Smooth muscle cell (in vitro differentiated cells): Measurements from ENCODE around the gene XRCC4. TPM values are rescaled to one million over a fixed set of nuclear protein-coding genes. Genes with fewer than 3 reads are reported as not detected.
A peak's percentile ranks its signal among the peaks of the same experiment; 100 is the strongest.

Experiments
- DNase-seq: peaks from one replicate; lab custom pipeline; 2025; ENCODE audit not compliant: unreplicated experiment; lab: John Stamatoyannopoulos, UW
- H2AFZ ChIP-seq: fragments of 200-600 bp; sonication (generic); 2 replicates; pipeline ENCODE4 v1.6.0; 2016; ENCODE audit warnings: antibody characterized with exemption, low read depth, mild to moderate bottlenecking
- H3F3A ChIP-seq: fragments of 200-600 bp; sonication (generic); 2 replicates; pipeline ENCODE4 v1.6.0; 2017; ENCODE audit warnings: antibody characterized with exemption, low read depth
- H3K27ac ChIP-seq: fragments of 200-600 bp; sonication (generic); 2 replicates; pipeline ENCODE4 v1.5.1; 2016; ENCODE audit warnings: low read depth, mild to moderate bottlenecking
- H3K27me3 ChIP-seq: fragments of 200-600 bp; sonication (generic); 2 replicates; pipeline ENCODE4 v1.6.1; 2016; ENCODE audit warnings: low read depth, mild to moderate bottlenecking
- H3K36me3 ChIP-seq: fragments of 200-600 bp; sonication (generic); 2 replicates; pipeline ENCODE4 v1.5.1; 2016; ENCODE audit warnings: low read depth
- H3K4me1 ChIP-seq: fragments of 200-600 bp; sonication (generic); 2 replicates; pipeline ENCODE4 v1.5.1; 2016; ENCODE audit warnings: low read depth
- H3K4me2 ChIP-seq: fragments of 200-600 bp; sonication (generic); 2 replicates; pipeline ENCODE4 v1.6.0; 2016; ENCODE audit warnings: mild to moderate bottlenecking
- H3K4me3 ChIP-seq: fragments of 200-600 bp; sonication (generic); 2 replicates; pipeline ENCODE4 v1.5.1; 2016; ENCODE audit warnings: mild to moderate bottlenecking
- H3K79me2 ChIP-seq: fragments of 200-600 bp; sonication (generic); 2 replicates; pipeline ENCODE4 v1.6.0; 2016; ENCODE audit warnings: low read depth, mild to moderate bottlenecking
- H3K9ac ChIP-seq: fragments of 200-600 bp; sonication (generic); 2 replicates; pipeline ENCODE4 v1.6.0; 2016; ENCODE audit warnings: low read depth
- H3K9me3 ChIP-seq: fragments of 200-600 bp; sonication (generic); replicated peaks from 2 replicates; pipeline ENCODE4 v1.5.1; 2016; ENCODE audit warnings: low read depth
- H4K20me1 ChIP-seq: fragments of 200-600 bp; sonication (generic); 2 replicates; pipeline ENCODE4 v1.6.0; 2016; ENCODE audit warnings: low read depth
- CTCF ChIP-seq: fragments of 200-600 bp; sonication (generic); IDR thresholded peaks from 2 replicates; pipeline ENCODE4 v1.5.1; 2017; ENCODE audit warnings: borderline replicate concordance, mild to moderate bottlenecking, antibody characterized with exemption; ENCODE audit not compliant: insufficient read depth, poor library complexity, severe bottlenecking
- WGBS: methylation state at CpG from one replicate; pipeline ENCODE4 v1.1.7; 2016; ENCODE audit warnings: low lambda C conversion rate; 5-methylcytosine and 5-hydroxymethylcytosine counted together
- polyA plus RNA-seq: library from polyadenylated mRNA; unstranded; fragments of >200 nt; fragmentation: Nextera tagmentation; extraction: Ambion mirVana; gene quantifications from 2 replicates; pipeline ENCODE4 v1.2.1, GENCODE V29; 2016
- total RNA-seq: library from RNA; depleted of rRNA; stranded (reverse); fragments of >200 nt; gene quantifications from 2 replicates; pipeline ENCODE4 v1.2.3, GENCODE V29; 2014

Gene XRCC4
- total and polyA plus RNA-seq, 2 experiments from 2014 or later, result 98.1 to 110 TPM

GRCh38 chr5:83370957-83371356 is 293.6 kb downstream of the XRCC4 start:
- 14% methylated on average over 1 of the region's 1 CpG for WGBS
- no peak for DNase-seq
- no peak overlapping the region for H2AFZ ChIP-seq
- H3K27me3 ChIP-seq, result no peaks in the 10 kb centered on the region
- no peak for TF ChIP-seq CTCF
- H3K27ac ChIP-seq, result no peak overlapping the region
- H3K4me1 ChIP-seq, result peaks cover 43% of the 10 kb centered on the region
- H3K4me3 ChIP-seq, result no peak overlapping the region
- no peak overlapping the region for H3K9ac ChIP-seq
- H3K9me3 ChIP-seq, result no peaks in the 10 kb centered on the region
- H3K4me2 ChIP-seq, result no peak overlapping the region
- no peaks in the 10 kb centered on the region for H3K36me3 ChIP-seq
- no peaks in the 10 kb centered on the region for H3K79me2 ChIP-seq
- no peaks in the 10 kb centered on the region for H4K20me1 ChIP-seq
- H3F3A ChIP-seq, result peaks cover 9% of the 10 kb centered on the region

GRCh38 chr5:83371726-83372125 is 294.4 kb downstream of the XRCC4 start:
- no peaks in the 10 kb centered on the region for H3K79me2 ChIP-seq
- H3K9ac ChIP-seq, result no peak overlapping the region
- no peaks in the 10 kb centered on the region for H4K20me1 ChIP-seq
- no peak overlapping the region for H2AFZ ChIP-seq
- TF ChIP-seq CTCF, result no peak
- WGBS, result 80% methylated on average over 1 of the region's 1 CpG
- no peak for DNase-seq
- no peaks in the 10 kb centered on the region for H3K36me3 ChIP-seq
- H3K9me3 ChIP-seq, result no peaks in the 10 kb centered on the region
- H3K4me2 ChIP-seq, result no peak overlapping the region
- H3F3A ChIP-seq, result peaks cover 9% of the 10 kb centered on the region
- peaks cover 43% of the 10 kb centered on the region for H3K4me1 ChIP-seq
- no peak overlapping the region for H3K27ac ChIP-seq
- H3K4me3 ChIP-seq, result no peak overlapping the region
- H3K27me3 ChIP-seq, result no peaks in the 10 kb centered on the region

GRCh38 chr5:83374547-83374946 is 297.2 kb downstream of the XRCC4 start:
- Histone ChIP-seq H3K9ac (no peak overlapping the region), H3F3A (peaks cover 3% of the 10 kb centered on the region), H3K79me2 (no peaks in the 10 kb centered on the region), H3K4me2 (no peak overlapping the region), H3K4me1 (peaks cover 31% of the 10 kb centered on the region), H3K4me3 (no peak overlapping the region), H2AFZ (peak overlapping the region; percentile 36), H3K9me3 (no peaks in the 10 kb centered on the region), H3K27ac (peak overlapping the region; percentile 15), H3K27me3 (no peaks in the 10 kb centered on the region), H4K20me1 (no peaks in the 10 kb centered on the region), H3K36me3 (no peaks in the 10 kb centered on the region)
- no peak for DNase-seq
- TF ChIP-seq CTCF, result no peak
- 42% methylated on average over 2 of the region's 2 CpGs for WGBS

GRCh38 chr5:83375049-83375745 is 297.9 kb downstream of the XRCC4 start:
- Histone ChIP-seq H3K9me3 (no peaks in the 10 kb centered on the region), H3K4me2 (no peak overlapping the region), H4K20me1 (no peaks in the 10 kb centered on the region), H3K9ac (no peak overlapping the region), H3K27me3 (no peaks in the 10 kb centered on the region), H3K79me2 (no peaks in the 10 kb centered on the region), H3K4me3 (no peak overlapping the region), H2AFZ (peak overlapping the region; percentile 36), H3K27ac (peak overlapping the region; percentile 15), H3K36me3 (no peaks in the 10 kb centered on the region), H3F3A (peaks cover 3% of the 10 kb centered on the region), H3K4me1 (peaks cover 31% of the 10 kb centered on the region)
- no peak for DNase-seq
- WGBS, result 51% methylated on average over 3 of the region's 3 CpGs
- TF ChIP-seq CTCF, result no peak
